Measurements from ENCODE around the gene ALCAM. TPM values are rescaled to one million over a fixed set of nuclear protein-coding genes. Genes with fewer than 3 reads are reported as not detected.

ALCAM gene
- total RNA-seq, 4 donors from 2014 or later: 8.0 to 98.4 (median 11.4) TPM

DNA sequence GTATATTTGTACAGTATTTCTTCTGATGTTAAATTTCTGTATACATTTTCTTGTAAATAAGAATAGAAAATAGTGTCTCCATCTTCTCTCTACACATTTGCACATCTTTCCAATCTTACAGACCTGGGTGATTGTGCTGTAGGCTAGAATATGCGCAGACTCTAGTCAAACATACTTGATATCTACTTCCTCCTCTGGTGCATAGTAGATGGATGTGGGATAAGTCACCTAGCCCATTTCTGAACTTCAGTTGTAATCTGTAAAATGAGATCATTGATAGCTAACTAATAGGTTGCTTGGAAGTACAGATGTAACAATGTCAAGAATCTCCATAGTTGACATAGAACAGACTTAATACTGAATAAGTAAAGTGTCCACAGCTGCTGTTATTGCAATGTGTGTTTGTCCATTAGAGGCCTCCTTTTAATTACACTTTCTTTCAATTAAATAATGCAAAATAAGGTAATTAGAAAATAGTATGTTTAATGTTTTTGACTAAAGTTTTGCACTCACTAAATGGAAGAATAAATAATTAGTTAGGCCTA lies 46.7 kb downstream of the ALCAM start:
- ATAC-seq (ENCODE audit: low FRiP score): no peak
- no peak for DNase-seq (ENCODE audit: low spot score)
- TF ChIP-seq, protein P1, sequence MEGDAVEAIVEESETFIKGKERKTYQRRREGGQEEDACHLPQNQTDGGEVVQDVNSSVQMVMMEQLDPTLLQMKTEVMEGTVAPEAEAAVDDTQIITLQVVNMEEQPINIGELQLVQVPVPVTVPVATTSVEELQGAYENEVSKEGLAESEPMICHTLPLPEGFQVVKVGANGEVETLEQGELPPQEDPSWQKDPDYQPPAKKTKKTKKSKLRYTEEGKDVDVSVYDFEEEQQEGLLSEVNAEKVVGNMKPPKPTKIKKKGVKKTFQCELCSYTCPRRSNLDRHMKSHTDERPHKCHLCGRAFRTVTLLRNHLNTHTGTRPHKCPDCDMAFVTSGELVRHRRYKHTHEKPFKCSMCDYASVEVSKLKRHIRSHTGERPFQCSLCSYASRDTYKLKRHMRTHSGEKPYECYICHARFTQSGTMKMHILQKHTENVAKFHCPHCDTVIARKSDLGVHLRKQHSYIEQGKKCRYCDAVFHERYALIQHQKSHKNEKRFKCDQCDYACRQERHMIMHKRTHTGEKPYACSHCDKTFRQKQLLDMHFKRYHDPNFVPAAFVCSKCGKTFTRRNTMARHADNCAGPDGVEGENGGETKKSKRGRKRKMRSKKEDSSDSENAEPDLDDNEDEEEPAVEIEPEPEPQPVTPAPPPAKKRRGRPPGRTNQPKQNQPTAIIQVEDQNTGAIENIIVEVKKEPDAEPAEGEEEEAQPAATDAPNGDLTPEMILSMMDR (IDR thresholded peaks at IDR 0.05): no peak

DNA sequence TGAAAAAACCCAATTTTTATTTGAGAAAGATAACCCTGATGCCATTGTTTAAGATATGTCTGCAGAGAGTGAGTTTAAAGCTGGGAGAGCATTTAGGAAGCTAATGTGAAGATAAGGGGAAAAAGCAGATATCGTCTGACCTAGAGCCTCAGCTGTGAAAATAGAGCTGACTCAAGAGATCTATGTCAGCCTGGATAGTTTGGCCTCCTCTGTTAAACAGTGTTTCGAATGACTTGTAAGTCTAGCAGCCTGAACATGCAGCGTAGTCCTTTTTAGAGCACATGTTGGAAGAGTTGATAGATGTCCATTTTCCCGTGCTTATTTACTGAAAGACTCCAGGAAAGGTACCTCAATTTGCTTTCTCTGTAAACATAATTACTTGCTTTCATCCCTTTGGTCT lies 48.1 kb downstream of the ALCAM start:
- TF ChIP-seq, protein P1 (IDR thresholded peaks at IDR 0.05): no peak
- no peak for DNase-seq (ENCODE audit: low spot score)
- ATAC-seq (ENCODE audit: low FRiP score): no peak

DNA sequence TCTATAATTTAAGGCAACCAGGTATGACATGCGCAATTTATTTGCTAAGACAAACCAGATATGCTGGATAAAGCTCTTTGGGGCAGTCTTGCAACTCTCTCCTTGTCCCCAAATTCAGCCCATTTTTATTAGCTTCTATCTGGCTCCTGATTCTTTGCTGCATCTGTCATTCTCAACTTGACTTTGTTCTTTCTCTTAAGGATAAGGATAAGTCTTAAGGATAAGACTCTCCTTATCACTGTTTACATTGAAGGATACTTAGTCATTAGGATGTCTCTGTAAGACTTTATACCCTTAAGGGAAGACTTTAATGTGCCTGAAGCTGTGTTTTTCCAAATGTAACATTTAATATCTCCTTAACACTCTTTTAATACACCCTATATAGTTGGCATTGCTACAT lies 49.2 kb downstream of the ALCAM start:
- DNase-seq (ENCODE audit: low spot score) (no peak), ATAC-seq (ENCODE audit: low FRiP score) (no peak)
- TF ChIP-seq, protein P1 (IDR thresholded peaks at IDR 0.05): no peak

DNA sequence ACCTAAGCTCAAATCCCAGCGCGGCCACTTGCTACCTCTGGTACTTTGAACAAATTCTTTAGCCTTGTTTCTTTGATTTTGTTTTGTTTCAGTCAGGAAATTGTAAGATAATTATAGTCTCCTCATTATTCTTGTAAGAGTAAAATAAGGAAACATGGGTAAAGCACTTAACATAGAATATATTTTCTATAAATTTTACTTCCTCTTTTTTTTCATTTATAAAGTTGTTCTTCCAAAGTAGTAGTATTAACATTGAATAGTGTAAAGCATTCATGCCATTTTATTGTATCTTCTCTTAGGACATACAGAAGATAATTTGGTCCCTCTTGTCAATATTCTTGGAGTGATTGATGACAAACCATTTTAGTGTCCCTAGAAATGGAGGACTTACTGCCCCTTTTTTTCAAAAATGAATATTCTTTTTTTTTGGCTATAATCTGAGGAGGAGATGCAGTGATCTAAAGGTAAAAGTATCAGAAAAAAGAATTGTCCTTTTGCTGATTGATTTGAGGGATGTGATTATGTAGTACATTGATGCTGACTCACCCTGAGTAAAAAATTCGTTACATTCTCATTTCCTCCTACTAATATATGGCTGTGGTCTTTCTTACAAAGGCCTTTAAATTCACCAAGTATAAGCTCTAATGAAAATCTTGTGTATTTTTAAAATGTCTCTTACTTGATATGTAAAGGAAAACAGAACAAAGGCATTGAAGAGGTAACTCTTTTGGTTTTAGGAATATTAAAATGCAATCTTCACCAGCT lies 51.0 kb downstream of the ALCAM start:
- TF ChIP-seq, protein P1 (IDR thresholded peaks at IDR 0.05): no peak
- ATAC-seq (ENCODE audit: low FRiP score): no peak
- no peak for DNase-seq (ENCODE audit: low spot score)

DNA sequence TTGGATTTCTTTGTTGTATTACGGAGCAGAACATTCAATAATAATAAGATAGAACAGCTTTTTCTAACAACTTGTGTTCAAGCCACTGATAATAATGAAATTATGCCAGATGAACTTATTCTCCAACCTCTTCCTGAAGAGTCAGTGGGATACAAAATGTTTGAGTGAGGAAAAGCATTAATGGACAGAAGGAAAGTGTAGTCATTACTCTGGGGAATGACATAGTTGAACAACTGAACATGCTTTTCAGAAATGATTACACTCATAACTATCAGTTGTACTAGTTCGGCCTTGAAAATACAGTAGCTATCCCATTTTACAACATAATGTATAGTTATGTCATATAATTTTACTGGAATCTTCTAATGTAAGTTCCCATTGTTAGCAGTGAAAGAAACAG lies 55.9 kb downstream of the ALCAM start:
- DNase-seq (ENCODE audit: low spot score) (no peak), ATAC-seq (ENCODE audit: low FRiP score) (no peak)
- TF ChIP-seq, protein P1 (IDR thresholded peaks at IDR 0.05): no peak

DNA sequence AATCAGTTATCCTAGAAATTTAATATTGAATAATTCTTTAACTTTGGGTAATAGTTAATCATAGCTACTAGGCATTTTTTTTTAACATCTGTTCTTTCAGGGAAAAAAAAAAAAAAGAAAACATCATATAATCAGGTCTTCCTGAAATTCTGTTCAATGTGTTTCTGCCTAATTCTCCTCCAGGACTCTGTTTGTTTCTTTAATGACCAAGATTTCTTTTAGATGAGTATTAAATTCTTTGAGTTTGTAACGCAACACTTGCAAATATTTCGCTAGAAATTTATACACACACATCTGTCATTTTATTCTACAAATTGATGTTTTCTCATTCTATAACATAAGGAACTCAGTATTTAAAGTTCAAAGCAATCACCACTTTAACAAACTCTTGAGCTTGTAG lies 56.7 kb downstream of the ALCAM start:
- ATAC-seq (ENCODE audit: low FRiP score) (no peak), DNase-seq (ENCODE audit: low spot score) (no peak)
- TF ChIP-seq, protein P1 (IDR thresholded peaks at IDR 0.05): no peak
